ENCODE measurements around the gene CCKAR.

GRCh38 chr4:26478330-26478729, 12.0 kb downstream of the CCKAR start:
- TF ChIP-seq POLR2AphosphoS5 (IDR thresholded peaks at IDR 0.05) (no peak), POLR2A (IDR thresholded peaks at IDR 0.05) (no peak), EP300 (IDR thresholded peaks at IDR 0.05) (no peak)
- TF ChIP-seq, protein P1, sequence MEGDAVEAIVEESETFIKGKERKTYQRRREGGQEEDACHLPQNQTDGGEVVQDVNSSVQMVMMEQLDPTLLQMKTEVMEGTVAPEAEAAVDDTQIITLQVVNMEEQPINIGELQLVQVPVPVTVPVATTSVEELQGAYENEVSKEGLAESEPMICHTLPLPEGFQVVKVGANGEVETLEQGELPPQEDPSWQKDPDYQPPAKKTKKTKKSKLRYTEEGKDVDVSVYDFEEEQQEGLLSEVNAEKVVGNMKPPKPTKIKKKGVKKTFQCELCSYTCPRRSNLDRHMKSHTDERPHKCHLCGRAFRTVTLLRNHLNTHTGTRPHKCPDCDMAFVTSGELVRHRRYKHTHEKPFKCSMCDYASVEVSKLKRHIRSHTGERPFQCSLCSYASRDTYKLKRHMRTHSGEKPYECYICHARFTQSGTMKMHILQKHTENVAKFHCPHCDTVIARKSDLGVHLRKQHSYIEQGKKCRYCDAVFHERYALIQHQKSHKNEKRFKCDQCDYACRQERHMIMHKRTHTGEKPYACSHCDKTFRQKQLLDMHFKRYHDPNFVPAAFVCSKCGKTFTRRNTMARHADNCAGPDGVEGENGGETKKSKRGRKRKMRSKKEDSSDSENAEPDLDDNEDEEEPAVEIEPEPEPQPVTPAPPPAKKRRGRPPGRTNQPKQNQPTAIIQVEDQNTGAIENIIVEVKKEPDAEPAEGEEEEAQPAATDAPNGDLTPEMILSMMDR (IDR thresholded peaks at IDR 0.05), result no peak

All from suprapubic skin (tissue), 4 donors.